Midbrain (tissue), 1 donor: ENCODE data around the gene PPP1R13L.
"Not testable (repeated sequence)": the region's sequence is repeated elsewhere in the genome, so short reads cannot be mapped to it uniquely, and the experiment has no call there.

Source experiments
- DNase-seq: peaks from one replicate; lab custom pipeline; 2025; lab: John Stamatoyannopoulos, UW

PPP1R13L gene

GRCh38 chr19:45404557-45405434 is at the start of gene PPP1R13L:
Gene PPP1R13L (minus strand): TSS chr19:45405069. CDS start chr19:45398318, 6,751 bp downstream.
- DNase-seq, result peak; percentile 47

DNA sequence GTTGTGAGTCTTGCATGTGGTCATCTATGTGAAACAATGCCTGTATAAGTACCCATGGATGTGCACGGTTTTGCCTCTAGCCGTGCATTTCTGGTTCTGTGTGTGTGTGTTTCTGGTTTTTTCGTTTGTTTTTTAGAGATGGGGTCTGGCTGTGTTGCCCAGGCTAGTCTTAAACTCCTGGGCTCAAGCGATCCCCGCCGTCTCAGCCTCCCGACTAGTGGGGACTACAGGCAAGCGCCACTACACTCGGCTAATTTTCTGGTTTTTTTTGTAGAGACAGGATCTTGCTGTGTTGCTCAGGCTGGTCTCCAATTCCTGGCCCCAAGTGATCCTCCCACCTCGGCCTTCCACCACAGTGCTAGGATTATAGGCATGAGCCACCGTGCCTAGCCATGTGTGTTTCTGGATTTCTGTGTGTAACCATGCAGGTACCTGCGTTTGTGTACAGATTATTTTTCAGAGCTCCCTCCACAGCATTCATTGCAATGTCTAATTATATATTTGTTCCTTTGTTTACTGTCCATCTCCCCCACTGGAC is 47.0 kb upstream of the PPP1R13L start:
- no peak for DNase-seq

GRCh38 chr19:45451131-45451849 is 46.4 kb upstream of the PPP1R13L start:
- DNase-seq, result no peak

DNA sequence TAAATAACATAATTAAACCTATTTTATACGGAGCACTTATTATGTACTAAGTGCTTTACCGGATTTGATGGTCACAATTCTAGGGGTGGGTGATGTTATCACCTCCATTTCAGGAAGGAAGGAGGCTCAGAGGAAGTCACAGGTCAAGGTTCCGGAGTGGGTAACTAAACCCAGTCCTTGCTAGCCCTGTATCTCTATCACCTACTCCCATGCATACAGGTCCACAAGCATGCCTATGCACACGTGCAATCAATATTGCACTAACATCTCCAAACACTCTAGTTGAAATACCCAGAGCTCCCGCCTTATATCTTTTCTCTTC is 45.1 kb upstream of the PPP1R13L start:
- DNase-seq, result peak; percentile 6

- no peak for DNase-seq
These were observed 44.0 kb upstream of the PPP1R13L start for GRCh38 chr19:45448887-45449299.

- DNase-seq, result no peak
These were observed 43.5 kb upstream of the PPP1R13L start for GRCh38 chr19:45448425-45448756.

- no peak for DNase-seq
These were observed 42.1 kb upstream of the PPP1R13L start for GRCh38 chr19:45446944-45447343.

DNA sequence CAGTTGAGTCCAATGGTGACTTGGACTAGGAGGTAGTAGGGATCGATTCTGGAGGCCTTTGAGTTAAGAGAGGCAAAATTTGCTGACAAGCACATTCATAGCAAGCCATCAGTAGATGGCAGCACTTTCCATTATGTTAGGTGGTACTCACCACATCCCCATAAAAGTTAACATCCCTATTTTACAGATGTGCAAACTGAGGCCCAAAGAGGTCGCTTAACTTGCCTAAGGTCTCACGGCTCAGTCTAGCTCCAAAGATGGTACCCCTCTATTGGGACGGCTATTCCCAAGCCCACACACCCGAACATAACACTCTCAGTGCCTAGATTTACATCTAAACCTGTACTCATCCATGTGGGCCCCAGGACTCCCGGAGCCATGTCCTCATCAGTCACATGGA is 41.4 kb upstream of the PPP1R13L start:
- DNase-seq, result no peak

GRCh38 chr19:45445139-45445538 is 40.3 kb upstream of the PPP1R13L start:
- no peak for DNase-seq

- peak; percentile 87 for DNase-seq
These were observed 39.6 kb upstream of the PPP1R13L start for GRCh38 chr19:45444318-45445041.

GRCh38 chr19:45443462-45444317 is 38.8 kb upstream of the PPP1R13L start:
- DNase-seq, result peak; percentile 74

GRCh38 chr19:45442778-45443461 is 38.1 kb upstream of the PPP1R13L start:
- no peak for DNase-seq

DNA sequence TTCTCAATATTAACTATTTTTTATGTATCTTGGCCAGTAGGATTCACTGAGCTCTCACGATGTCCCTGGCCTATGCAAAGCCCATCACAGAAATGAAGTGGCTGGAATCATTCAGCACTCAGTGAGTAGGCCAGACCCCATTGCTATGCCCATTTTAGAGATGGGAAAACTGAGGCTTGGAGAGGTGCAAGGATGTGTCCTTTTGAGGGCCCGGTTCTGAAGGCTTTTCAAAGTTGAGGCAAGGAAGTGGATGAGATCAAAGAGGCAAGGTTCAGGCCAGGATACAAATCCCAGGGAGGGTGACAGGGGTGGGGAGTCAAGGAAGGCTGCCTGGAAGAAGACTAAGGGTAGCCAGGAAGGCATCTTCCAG is 37.5 kb upstream of the PPP1R13L start:
- no peak for DNase-seq

- no peak for DNase-seq
These were observed 36.2 kb upstream of the PPP1R13L start for GRCh38 chr19:45440873-45441654.

DNA sequence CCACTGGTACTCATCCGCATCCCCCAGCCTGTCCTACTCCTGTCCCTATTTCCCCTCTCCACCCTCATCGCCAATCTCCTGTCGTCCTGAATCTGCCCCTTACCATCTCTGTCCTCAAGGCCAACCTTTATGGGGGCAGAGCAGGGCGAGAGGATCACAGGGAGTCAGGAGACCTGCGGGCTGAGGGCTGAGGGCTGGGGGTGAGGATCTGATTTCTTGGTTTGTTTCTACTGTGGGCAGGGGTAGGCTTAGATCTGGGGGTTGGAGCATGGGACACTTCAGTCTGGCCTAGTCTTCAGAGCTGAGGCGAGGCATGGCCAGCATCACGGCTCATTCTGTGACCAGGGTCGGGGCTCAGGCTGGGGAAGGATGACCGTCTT is 35.4 kb upstream of the PPP1R13L start:
- DNase-seq, result no peak

DNA sequence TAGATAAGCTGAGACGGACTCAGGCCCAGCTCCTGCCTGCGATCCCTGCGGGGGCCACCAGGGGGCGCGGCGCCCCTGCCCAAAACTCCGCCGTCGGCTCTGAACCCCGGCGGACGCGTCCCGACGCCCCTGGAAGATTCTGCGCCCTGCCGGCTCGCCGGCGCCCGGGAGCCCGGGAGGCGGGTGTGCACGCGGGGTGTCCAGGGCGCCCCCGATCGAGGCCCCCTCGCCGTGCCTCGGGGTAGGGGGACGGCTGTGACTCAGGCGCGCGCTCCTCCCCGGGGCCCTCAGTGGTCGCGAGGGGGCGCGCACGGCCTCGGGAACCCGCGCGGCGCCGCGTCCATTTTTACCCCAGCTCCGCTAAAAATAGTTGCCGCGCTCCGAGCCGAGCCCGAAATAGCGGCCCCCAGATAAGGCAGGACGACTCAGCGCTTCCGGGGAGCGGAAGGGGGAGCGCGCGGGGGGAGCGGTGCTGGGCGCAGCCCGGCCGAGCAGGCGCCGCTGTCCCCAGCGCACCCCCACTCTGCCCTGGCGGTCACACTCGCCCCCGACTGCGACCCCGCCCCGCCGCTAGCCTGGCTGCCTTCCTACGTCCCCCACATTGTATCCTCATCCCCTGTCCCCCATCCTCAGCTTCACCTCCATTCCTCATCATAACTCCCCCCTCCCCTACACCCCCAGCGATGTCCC is 34.8 kb upstream of the PPP1R13L start:
- peak; percentile 83 for DNase-seq

DNA sequence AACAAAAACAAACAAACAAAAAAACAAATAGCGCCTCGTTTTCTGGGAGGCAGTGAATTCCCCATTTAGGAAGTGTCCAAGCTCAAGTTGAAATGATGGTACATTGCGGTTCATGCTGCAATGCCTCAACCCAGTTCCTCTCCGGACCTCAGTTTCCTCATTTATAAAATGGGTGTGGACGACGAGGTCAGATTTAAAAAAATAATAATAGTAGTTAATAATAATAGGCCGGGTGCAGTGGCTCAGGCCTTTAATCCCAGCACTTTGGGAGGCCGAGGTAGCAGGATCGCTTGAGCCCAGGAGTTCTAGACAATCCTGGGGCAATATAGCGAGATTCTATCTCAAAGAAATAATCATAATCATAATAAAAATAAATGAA is 34.3 kb upstream of the PPP1R13L start:
- DNase-seq, result no peak

GRCh38 chr19:45437328-45437727 is 32.5 kb upstream of the PPP1R13L start:
- no peak for DNase-seq

- not testable (repeated sequence) for DNase-seq
These were observed 27.7 kb upstream of the PPP1R13L start for GRCh38 chr19:45432543-45432942.

DNA sequence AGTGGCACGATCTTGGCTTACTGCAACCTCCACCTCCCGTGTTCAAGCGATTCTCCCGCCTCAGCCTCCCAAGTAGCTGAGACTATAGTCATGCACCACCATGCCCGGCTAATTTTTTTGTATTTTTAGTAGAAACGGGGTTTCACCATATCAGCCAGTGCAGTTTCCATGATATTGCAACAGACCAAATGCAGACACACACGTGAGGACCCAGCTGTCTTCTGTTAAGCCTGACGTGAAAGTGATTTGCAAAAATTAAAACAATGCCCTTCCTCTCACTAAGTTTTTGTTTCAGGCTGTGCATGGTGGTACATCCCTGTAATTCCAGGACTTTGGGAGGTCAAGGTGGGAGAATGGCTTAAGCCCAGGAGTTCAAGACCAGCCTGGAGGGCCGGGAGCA is 26.1 kb upstream of the PPP1R13L start:
- DNase-seq, result not testable (repeated sequence)
